Upper lobe of left lung (tissue), 4 donors: ENCODE measurements around the gene EFNA2.

Experiments
- CTCF ChIP-seq, 6 experiments: fragments of 450-650 bp in 4 of 6; fragments of 200-600 bp in 2 of 6; sonication (generic) in 2 of 6; IDR thresholded peaks; one replicate each; pipeline ENCODE4 v1.5.1; 2016 to 2019; ENCODE audit warnings: antibody characterized with exemption in 6 of 6
- POLR2AphosphoS5 ChIP-seq, 2 donors: sonication (generic); formaldehyde crosslinking; IDR thresholded peaks; one replicate each; pipeline ENCODE4 v1.5.1; 2017; ENCODE audit warnings: antibody characterized with exemption in 2 of 2

- TF ChIP-seq POLR2AphosphoS5 (IDR thresholded peaks at IDR 0.05): no peak
- no peak for TF ChIP-seq CTCF (IDR thresholded peaks at IDR 0.05)
These were observed 2.3 kb upstream of the EFNA2 start for GRCh38 chr19:1283207-1283916.
